Thyroid gland (tissue), 4 donors: ENCODE results near the gene PNPLA2.

ENCODE experiments used
- CTCF ChIP-seq, 6 experiments: fragments of 200-600 bp in 3 of 6; fragments of 450-650 bp in 3 of 6; sonication (generic) in 3 of 6; IDR thresholded peaks; one replicate each; pipeline ENCODE4 v1.5.1; 2016 to 2019; ENCODE audit warnings: antibody characterized with exemption in 6 of 6, mild to moderate bottlenecking in 2 of 6, inconsistent platforms in 1 of 6, moderate library complexity in 1 of 6
- POLR2A ChIP-seq, 2 donors: fragments of 450-650 bp; IDR thresholded peaks; one replicate each; pipeline ENCODE4 v1.6.1; 2017; ENCODE audit warnings: antibody characterized with exemption in 2 of 2, mild to moderate bottlenecking in 2 of 2, moderate library complexity in 1 of 2

- TF ChIP-seq CTCF (IDR thresholded peaks at IDR 0.05) (no peak), POLR2A (IDR thresholded peaks at IDR 0.05) (no peak)
Observed at GRCh38 chr11:802018-802617, 16.6 kb upstream of the PNPLA2 start.
